NCI-H748 (cell line): ENCODE measurements around the gene SHOX.
"Not testable (repeated sequence)": the region's sequence is repeated elsewhere in the genome, so short reads cannot be mapped to it uniquely, and the experiment has no call there.

Experiments used
- DNase-seq: peaks from one replicate; lab custom pipeline; 2025; ENCODE audit not compliant: unreplicated experiment; lab: John Stamatoyannopoulos, UW

The SHOX gene

GRCh38 chrX:621705-622503 is 8.7 kb upstream of the SHOX start:
- no peak for DNase-seq

- DNase-seq = not testable (repeated sequence)
Observed at GRCh38 chrX:622802-623201, 7.8 kb upstream of the SHOX start.

GRCh38 chrX:623268-623598 is 7.4 kb upstream of the SHOX start:
- no peak for DNase-seq

- DNase-seq = no peak
Observed at GRCh38 chrX:623599-624315, 6.8 kb upstream of the SHOX start.

- DNase-seq = no peak
Observed at GRCh38 chrX:625137-625691, 5.4 kb upstream of the SHOX start.

- not testable (repeated sequence) for DNase-seq
Observed at GRCh38 chrX:626047-626446, 4.5 kb upstream of the SHOX start.

GRCh38 chrX:626745-627509 is 3.7 kb upstream of the SHOX start:
- DNase-seq = peak; percentile 5

- no peak for DNase-seq
Observed at GRCh38 chrX:627510-627981, 3.0 kb upstream of the SHOX start.

- DNase-seq = no peak
Observed at GRCh38 chrX:627995-628394, 2.6 kb upstream of the SHOX start.

- DNase-seq = no peak
Observed at GRCh38 chrX:629230-630006, 1.2 kb upstream of the SHOX start.

- DNase-seq = no peak
Observed at GRCh38 chrX:630007-630611, 482 bp upstream of the SHOX start.

GRCh38 chrX:631802-632365 is 1.3 kb downstream of the SHOX start:
- DNase-seq = no peak

- DNase-seq = no peak
Observed at GRCh38 chrX:632366-633042, 1.9 kb downstream of the SHOX start.

- DNase-seq = no peak
Observed at GRCh38 chrX:633043-633984, 2.7 kb downstream of the SHOX start.

GRCh38 chrX:633985-634958 is 3.7 kb downstream of the SHOX start:
- no peak for DNase-seq

GRCh38 chrX:635428-636090 is 5.0 kb downstream of the SHOX start:
- no peak for DNase-seq
